HG03196 (cell line): Measurements from ENCODE around the gene UTS2R.

Experiments used
- ATAC-seq: cut with Tn5 transposase; IDR thresholded peaks from one replicate; pipeline ENCODE4 v1.9.1; 2021; ENCODE audit not compliant: unreplicated experiment

UTS2R gene

GRCh38 chr17:82388223-82388921 is 16.8 kb downstream of the UTS2R start:
- no peak for ATAC-seq

DNA sequence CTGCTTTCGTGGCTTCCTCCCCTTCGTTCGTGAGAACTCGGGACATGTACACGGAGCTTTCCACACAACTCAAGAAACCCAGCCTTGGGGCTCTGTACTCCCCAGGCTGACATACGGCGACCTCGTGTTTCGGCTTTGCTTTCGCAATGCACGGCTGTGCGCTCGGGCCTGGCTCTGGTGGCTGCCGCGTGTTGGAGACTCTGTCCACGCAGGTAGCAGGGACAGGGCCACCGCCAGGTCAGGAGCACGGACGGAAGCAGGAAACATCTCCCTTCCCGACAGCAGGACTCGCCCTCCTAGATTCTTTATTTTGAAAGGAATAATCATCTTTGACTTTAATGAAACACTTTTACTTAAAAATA is 17.3 kb downstream of the UTS2R start:
- no peak for ATAC-seq

DNA sequence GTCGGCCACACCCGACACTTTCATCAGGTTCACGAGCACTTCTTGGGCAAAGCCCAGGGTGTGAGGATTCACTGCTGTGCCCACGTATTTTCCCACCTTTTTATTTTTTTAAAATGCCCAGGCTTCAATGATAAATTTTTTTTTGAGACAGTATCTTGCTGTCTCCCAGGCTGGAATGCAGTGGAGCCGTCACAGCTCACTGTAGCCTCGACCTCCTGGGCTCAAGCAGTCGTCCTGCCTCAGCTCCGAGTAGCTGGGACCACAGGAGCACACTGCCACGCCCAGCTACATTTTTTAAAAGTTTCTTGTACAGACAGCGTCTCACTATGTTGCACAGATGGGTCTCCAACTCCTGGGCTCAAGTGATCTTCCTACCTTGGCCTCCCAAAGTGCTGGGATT is 17.8 kb downstream of the UTS2R start:
- ATAC-seq, result no peak

DNA sequence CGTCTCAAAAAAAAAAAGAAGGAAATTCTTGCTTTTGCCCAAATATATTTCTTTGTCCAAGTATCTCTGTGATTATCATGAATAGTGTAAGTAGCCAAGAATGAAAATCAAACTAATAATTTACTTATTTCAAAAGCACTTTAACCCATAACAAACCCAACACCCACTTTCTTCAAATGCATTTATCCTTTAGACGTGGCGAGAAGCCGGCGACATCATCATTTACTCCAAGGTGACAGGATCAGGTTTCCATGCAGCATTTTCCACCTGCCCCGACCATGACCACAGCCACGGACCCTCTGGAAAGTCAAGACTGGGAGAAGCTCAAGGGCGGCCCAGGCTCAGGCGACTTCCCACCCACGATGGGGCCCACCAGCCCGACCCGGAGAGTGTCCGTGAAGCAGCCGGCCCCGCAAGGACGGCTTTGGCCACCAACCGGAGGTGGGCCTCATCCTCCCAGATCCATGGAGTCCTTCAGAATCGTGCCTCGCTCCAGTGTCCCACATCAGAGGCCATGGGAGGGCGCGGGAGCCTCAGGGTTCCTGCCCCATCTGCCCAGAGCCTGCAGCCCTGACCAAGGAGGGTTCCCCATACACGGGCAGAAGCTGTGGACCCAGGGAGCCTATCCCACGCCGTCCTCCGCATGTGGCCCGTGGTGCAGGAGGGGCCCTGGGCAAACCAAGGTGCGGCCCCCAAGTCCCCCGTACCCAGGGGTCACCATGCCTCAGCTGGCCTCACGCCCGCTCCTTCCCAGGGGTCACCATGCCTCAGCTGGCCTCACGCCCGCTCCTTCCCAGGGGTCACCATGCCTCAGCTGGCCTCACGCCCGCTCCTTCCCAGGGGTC is 18.7 kb downstream of the UTS2R start:
- ATAC-seq, result no peak

DNA sequence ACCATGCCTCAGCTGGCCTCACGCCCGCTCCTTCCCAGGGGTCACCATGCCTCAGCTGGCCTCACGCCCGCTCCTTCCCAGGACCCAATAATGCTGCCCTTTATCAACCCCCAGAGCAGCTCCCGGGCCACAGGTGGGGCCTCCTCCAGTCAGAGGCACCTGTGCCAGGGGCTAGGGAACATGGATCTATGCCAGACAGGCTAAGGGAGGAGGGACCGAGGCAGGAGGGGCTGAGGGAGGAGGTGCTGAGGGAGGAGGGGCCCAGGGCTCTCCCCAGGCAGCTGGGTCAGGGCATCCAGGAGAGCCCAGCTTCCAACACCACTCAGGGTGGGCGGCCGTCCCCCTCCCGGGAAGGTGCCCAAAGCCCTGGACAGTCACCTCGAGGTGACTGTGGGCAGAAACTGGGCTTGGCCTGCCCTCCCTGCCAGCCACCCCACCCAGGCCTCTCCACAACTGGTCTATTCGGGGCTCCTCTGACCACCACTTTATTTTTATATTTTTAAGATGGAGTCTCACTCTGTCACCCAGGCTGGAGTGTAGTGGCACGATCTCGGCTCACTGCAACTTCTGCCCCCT is 19.4 kb downstream of the UTS2R start:
- ATAC-seq, result no peak

DNA sequence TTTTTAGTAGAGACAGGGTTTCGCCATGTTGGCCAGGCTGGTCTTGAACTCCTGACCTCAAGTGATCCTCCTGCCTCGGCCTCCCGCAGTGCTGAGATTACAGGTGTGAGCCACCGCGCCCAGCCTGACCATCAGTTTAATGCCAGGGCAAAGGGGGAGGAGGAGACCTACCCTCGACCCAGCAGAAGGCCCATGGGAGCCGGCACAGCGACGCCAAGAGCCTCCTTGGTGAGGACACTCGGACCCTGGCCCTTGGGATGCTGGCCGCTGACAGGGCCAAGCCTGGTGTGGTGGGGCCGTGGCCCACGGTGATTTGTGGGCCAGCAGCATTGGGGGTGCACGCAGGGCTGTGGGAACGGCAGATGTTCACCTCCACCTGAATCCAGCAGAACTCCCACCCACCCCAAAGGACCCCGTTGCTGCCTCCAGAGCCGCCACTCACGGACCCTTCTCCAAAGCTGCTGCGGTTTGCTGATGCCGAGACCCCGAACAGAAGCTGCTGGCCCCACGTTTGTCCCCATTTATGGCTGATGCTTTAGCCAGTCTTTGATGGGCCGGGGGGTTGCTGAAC is 20.0 kb downstream of the UTS2R start:
- no peak for ATAC-seq

DNA sequence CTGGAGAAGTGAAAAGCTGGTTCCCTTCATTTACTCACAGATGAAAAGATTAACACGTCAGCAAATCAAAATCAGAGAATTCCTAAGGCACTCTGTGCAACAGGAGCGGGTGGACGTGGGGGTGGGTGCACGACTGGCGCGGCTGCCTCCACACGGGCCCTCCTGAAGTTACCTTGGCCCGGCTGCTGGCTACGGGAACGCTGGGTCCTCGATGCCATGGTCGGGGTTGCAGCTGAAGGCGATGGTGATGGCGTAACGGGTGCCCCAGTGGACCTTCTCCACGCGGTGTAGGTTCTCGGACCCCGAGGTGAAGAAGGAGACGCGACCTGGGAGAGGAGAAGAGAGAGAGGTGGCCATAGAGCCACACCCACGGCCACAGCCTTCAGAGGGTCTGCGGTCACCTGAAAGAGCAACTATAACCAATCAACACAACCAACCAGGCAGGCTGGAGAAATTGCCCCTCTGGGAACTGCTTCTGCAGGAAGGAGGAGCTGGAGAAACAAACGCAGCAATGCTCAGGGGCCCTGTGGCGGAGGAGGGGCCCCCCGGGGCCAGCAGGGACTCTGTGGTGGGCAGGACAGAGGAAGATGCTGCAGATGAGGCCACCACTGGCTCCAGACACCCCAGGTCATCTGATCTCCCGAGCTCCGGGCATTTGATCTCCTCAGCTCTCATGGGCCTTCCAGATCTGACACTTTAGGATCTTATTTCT is 20.8 kb downstream of the UTS2R start:
- ATAC-seq, result no peak

- no peak for ATAC-seq
Observed at GRCh38 chr17:82392941-82393340, 21.4 kb downstream of the UTS2R start.

- no peak for ATAC-seq
Observed at GRCh38 chr17:82394278-82394677, 22.7 kb downstream of the UTS2R start.

GRCh38 chr17:82396601-82397435 is 25.3 kb downstream of the UTS2R start:
- no peak for ATAC-seq

- no peak for ATAC-seq
Observed at GRCh38 chr17:82397449-82398335, 26.1 kb downstream of the UTS2R start.

GRCh38 chr17:82399041-82399441 is 27.5 kb downstream of the UTS2R start:
- no peak for ATAC-seq

DNA sequence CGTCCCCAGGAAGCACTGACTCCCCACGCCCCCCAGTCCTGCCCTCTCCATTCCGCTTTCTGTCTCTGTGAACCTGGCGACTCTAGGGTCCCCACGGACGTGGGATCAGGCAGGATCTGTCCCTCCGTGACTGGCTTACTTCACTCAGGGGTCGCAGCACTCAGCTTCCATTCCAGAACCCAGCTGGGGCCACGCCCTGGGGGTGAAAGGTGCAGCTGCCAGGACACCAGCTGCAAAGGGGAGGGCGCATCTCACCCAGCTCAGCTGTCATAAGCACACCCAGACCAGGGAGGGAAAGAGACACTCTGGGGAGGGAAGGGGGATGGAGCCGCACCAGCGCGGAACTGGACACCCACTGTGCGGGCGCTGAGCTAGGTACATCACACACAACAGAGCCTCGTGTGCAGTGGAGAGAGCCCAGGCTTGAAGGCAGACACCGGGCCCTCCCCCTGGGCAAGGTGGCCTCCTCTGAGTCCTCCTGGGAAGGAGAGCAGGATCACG is 28.1 kb downstream of the UTS2R start:
- no peak for ATAC-seq

GRCh38 chr17:82400206-82400605 is 28.6 kb downstream of the UTS2R start:
- no peak for ATAC-seq

DNA sequence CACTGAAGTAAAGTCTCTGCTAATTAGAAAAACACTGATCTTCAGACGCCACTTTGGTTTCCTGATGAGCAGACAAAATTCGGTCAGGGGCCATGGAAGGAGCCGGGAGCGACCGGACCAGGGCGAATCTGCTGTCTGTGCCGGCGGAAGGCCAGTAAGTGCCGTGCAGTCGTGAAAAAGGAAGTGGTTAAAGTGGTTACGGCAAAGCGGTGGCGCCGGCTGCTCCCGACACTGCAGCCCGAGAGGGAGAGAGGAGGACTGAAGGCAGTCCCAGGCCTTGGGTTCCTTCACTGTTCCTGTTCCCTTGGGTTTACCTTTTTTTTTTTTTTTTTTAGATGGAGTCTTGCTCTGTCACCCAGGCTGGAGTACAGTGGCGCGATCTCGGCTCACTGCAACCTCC is 29.3 kb downstream of the UTS2R start:
- ATAC-seq, result no peak

DNA sequence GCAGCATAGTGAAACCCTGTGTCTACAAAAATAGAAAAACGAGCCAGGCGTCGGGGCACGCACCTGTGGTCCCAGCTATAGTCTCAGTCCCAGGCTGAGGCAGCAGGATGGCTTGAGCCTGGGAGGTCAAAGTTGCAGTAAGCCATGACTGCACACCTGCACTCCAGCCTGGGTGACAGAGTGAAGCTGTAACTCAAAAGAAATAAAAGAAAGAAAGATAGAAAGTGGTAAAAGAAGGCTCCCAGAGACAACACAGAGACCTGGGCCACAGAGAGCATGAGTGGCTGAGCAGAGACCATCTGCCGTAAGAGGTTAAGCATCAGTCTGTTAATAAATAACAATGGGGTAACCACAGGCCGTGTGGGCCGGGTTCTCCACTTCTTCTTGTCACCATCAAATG is 31.3 kb downstream of the UTS2R start:
- ATAC-seq, result peak; percentile 58

- ATAC-seq, result no peak
Observed at GRCh38 chr17:82403662-82404660, 32.4 kb downstream of the UTS2R start.

GRCh38 chr17:82405051-82405450 is 33.5 kb downstream of the UTS2R start:
- no peak for ATAC-seq
